ENCODE data around the gene MYO18A. TPM values are rescaled to one million over a fixed set of nuclear protein-coding genes. Genes with fewer than 3 reads are reported as not detected.

The MYO18A gene
- polyA plus RNA-seq, 3 donors = 32.6 to 39.4 (median 36.6) TPM

DNA sequence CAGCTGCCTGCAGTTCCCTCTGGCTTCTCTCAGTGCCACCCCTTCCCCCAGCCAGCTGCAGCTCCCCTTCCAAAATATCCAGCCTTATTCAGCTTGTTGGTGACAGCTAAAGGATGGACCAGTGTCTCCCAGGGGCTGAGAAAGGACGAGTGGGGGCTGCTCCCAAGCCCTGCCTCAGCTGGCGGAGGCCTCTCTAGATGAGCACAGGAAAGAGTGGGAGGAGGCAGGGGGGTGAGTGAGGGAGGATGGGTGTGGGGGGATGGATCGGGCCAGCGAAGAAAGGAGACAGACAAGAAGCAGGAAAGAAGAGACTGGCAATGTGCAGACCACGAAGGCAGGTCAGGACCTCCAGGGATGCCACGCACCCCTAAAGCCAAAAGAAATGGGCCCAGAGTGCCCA is 119.7 kb downstream of the MYO18A start:
- no peak for DNase-seq (ENCODE audit: low read depth in 3 of 3, low spot score in 2 of 3)

DNA sequence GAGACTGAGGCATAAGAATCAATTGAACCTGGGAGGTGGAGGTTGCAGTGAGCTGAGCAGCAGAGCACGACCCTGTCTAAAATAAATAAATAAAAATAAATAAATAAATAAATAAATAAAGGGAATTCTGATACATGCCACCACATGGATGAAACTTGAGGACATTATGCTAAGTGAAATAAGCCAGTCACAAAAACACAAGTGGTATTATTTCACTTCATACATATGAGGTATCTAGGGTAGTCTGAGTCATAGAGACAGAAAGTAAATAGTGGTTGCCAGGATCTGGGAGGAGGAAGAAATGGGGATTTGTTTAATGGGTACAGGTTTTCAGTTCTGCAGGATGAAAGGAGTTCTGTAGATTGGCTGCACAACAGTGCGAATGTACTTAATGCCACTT is 120.9 kb downstream of the MYO18A start:
- no peak for DNase-seq (ENCODE audit: low read depth in 3 of 3, low spot score in 2 of 3)

GRCh38 chr17:29058391-29058790 is 121.8 kb downstream of the MYO18A start:
- no peak for DNase-seq (ENCODE audit: low read depth in 3 of 3, low spot score in 2 of 3)

GRCh38 chr17:29057361-29057760 is 122.8 kb downstream of the MYO18A start:
- DNase-seq (ENCODE audit: low read depth in 3 of 3, low spot score in 2 of 3) = no peak

- no peak for DNase-seq (ENCODE audit: low read depth in 3 of 3, low spot score in 2 of 3)
These were observed 125.4 kb downstream of the MYO18A start for GRCh38 chr17:29054835-29055234.

- no peak for DNase-seq (ENCODE audit: low read depth in 3 of 3, low spot score in 2 of 3)
These were observed 128.5 kb downstream of the MYO18A start for GRCh38 chr17:29051731-29052130.

DNA sequence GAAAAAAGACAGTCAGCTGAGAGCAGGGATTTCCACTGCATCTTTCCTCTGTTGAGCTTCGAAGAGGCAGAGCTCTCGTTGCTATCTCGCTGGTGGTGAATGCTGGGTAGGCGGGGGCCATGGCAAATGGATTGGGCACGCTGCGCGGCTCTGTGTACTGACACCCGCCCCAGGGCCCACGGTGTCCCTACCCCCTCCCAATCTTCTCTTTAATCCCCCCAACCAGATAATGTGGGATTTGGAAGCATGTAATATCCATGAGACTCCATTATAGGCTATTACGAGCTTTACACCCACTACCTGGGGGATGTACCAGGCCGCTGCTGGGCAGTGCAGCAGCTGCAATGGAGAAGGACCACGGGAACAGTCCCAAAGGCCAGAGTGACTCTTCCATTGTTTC is 129.0 kb downstream of the MYO18A start:
- no peak for DNase-seq (ENCODE audit: low read depth in 3 of 3, low spot score in 2 of 3)

DNA sequence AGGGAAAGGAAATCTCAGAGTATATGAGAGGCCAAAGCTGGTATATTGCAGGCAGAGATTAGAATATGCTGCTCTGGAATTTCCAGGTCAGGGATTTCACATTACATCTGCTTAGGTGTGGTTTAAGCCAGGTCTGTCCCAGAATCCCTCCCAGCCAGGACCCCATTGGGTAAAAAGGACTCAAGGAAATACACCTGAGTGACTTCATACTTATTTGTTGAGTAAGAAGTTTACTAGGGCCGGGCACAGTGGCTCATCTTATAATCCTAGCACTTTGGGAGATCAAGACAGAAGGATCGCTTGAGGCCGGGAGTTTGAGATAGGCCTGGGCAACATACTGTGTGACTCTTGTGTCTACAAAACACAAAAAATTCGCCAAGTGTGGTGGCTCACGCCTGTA is 130.0 kb downstream of the MYO18A start:
- no peak for DNase-seq (ENCODE audit: low read depth in 3 of 3, low spot score in 2 of 3)

GRCh38 chr17:29049541-29050145 is 130.6 kb downstream of the MYO18A start:
- DNase-seq (ENCODE audit: low read depth in 3 of 3, low spot score in 2 of 3) = no peak

DNA sequence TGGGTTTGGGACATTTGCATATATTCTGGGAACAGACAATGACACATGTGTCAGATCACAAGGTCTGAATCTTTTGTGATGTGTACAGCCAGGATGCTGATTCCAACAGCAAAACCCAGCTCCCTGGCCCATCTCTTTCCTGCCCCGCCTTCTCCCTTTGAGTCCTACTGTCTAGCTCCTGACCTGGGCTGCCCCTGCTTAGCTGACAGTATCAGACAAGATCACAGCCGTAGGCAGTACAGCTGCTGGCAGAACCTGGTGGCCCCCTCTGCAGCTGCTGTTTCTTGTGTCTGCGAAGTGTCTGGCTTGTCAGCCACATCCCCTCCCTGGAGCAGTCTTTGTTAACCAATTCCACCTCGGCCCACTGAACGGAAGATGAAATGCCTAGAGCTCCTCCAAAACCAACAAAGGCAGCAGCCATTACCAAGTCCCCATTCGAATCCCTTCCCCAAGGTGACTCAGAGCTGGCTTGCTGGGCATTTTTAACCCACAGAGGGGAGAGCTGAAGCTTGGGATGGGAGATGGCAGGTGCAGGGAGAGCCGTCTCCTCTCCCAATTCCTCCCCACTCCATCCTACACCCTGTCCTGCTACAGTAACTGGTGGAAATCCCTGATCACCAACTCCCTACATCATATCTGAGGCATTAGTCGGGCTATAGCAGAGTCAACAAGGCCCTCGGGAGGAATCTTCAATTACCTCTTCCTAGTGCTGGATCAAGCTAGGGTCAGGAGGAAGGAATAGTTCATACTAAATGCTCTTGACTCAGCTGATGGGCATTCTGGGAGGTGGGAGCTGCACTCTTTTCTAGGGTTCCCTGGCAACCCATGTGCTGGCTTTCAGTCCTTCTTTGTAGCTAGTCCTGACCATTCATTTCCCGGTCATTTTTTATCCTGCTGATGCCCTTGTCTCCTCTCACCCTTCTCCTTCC is 131.5 kb downstream of the MYO18A start:
- DNase-seq (ENCODE audit: low read depth in 3 of 3, low spot score in 2 of 3) = no peak

DNA sequence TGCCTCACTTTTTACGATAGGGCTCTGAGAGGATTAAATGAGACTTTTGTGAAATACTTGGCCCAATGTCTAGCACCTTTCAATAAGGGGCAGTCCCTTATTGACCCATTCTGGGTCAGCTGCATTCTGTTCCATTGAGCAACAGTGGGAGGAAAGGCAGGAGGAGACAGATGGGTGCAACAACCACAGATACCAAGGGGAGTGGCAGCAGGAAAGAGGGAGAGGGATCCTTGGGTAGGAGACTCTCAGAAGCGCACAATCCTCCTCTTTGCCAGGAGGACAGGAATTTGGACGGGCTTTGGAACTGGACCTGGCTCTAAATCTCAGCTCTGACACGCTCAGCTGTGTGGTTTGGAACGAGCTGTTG is 133.7 kb downstream of the MYO18A start:
- DNase-seq (ENCODE audit: low read depth in 3 of 3, low spot score in 2 of 3) = no peak

- DNase-seq (ENCODE audit: low read depth in 3 of 3, low spot score in 2 of 3) = no peak
These were observed 134.3 kb downstream of the MYO18A start for GRCh38 chr17:29045734-29046472.

- no peak for DNase-seq (ENCODE audit: low read depth in 3 of 3, low spot score in 2 of 3)
These were observed 135.2 kb downstream of the MYO18A start for GRCh38 chr17:29045026-29045425.

- no peak for DNase-seq (ENCODE audit: low read depth in 3 of 3, low spot score in 2 of 3)
These were observed 136.6 kb downstream of the MYO18A start for GRCh38 chr17:29043539-29044145.

DNA sequence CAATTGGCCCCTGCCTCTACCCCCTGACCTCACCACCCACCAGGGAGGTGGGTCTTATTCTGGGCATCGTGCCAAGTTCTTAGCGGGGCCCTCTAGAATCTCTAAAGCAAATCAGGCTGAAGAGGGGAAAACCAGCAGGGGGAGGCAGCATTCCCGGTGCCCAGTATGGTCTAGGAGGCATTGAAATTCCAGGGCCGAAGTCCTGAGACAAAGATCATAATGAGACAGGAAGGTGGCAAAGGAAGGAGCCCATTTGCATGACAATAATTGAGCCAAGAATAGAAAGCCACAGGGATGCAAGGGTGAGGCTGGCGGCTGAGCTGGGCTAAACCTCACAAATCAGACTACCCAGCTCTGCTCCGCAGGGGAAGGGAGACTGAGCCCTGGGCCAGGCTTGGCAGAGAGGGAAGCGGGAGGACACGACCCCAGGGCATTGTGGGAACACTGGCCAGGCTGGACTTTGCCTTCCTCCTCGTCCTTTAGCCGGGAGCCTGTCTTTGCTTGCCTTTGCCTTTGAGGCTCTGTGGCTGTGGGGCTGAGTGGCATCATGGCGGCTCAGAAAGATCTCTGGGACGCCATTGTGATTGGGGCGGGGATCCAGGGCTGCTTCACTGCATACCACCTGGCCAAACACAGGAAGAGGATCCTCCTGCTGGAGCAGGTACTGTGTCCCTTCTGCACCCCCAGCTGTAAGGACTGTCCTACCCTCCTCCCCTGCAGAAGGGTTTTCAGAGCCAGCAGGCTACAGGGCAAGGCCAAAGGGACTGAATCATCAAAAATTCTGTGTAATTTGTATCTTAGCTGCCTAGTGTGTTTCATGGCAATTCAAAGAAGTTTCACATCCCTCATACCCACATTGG is 137.3 kb downstream of the MYO18A start, which contains the start of gene PIPOX:
Gene PIPOX (plus strand): TSS at position 463 of the 860 bp plus-strand sequence. CDS start 85 bp downstream, at position 548.
- peak in 1 of 3 donors; percentile 32 for DNase-seq (ENCODE audit: low read depth in 3 of 3, low spot score in 2 of 3)

GRCh38 chr17:29042026-29042678 is 138.0 kb downstream of the MYO18A start:
- no peak for DNase-seq (ENCODE audit: low read depth in 3 of 3, low spot score in 2 of 3)

- DNase-seq (ENCODE audit: low read depth in 3 of 3, low spot score in 2 of 3) = no peak
These were observed 138.6 kb downstream of the MYO18A start for GRCh38 chr17:29041571-29041970.

GRCh38 chr17:29041091-29041490 is 139.1 kb downstream of the MYO18A start:
- DNase-seq (ENCODE audit: low read depth in 3 of 3, low spot score in 2 of 3) = no peak

Measured in right renal cortex interstitium (tissue), 3 donors.